ENCODE data around the gene CCDC33. TPM values are rescaled to one million over a fixed set of nuclear protein-coding genes. Genes with fewer than 3 reads are reported as not detected.

Gene CCDC33
- total RNA-seq, 1 experiment from 2014 or later: 0.15 TPM

GRCh38 chr15:74318376-74319137, 82.4 kb downstream of the CCDC33 start:
- Histone ChIP-seq H3K36me3 (ENCODE audit: control insufficient read depth in 1 of 2, insufficient read depth in 2 of 2, low read length in 2 of 2) (no peaks in the 10 kb centered on the region), H2AFZ (ENCODE audit: low read depth, low read length, poor library complexity, severe bottlenecking) (no peak overlapping the region), H3K27ac (ENCODE audit: low read depth, low read length) (no peak overlapping the region), H3K9me2 (ENCODE audit: insufficient read depth) (no peaks in the 10 kb centered on the region), H3K27me3 (ENCODE audit: insufficient read depth, low read length) (no peaks in the 10 kb centered on the region), H3K9ac (ENCODE audit: low read length) (no peak overlapping the region), H3K4me1 (ENCODE audit: control insufficient read depth in 1 of 2, insufficient read depth in 2 of 2, low read length in 2 of 2) (no peaks in the 10 kb centered on the region; a peak in 2 of 4 replicates), H4K20me1 (ENCODE audit: insufficient read depth) (no peaks in the 10 kb centered on the region), H3K79me2 (ENCODE audit: insufficient read depth, low read length) (no peaks in the 10 kb centered on the region), H3K4me2 (ENCODE audit: low read length) (no peak overlapping the region), H3K4me3 (replicated peaks in 1 of 2; ENCODE audit: low read depth in 1 of 2, low read length in 2 of 2) (no peak overlapping the region), H3K9me3 (ENCODE audit: control insufficient read depth in 1 of 2, insufficient read depth in 1 of 2, low read depth in 1 of 2, low read length in 2 of 2) (no peaks in the 10 kb centered on the region)
- CTCF ChIA-PET: interaction anchor here (1.4 to 6.7 kb wide), 5 partner anchors 9 to 368 kb away, joined by 3 to 126 read pairs (median 5); no protein-coding TSS in a partner anchor
- POLR2A ChIA-PET: no interaction called here
- ATAC-seq: no peak
- intact Hi-C loops (cut with micrococcal nuclease): no loop called here
- RAD21 ChIA-PET (ENCODE audit: low non-redundant PET in 1 of 2, low total read pairs in 2 of 2, uncharacterized antibody in 2 of 2, unreplicated experiment in 2 of 2): no interaction called here
- DNase-seq (ENCODE audit: low read depth, low spot score): no peak
- TF ChIP-seq POLR2AphosphoS5 (IDR thresholded peaks at IDR 0.05; ENCODE audit: low read depth, low read length) (no peak), ZFX (IDR thresholded peaks at IDR 0.05) (no peak), CBX3 (IDR thresholded peaks at IDR 0.05; ENCODE audit: low read depth) (no peak), REST (IDR thresholded peaks at IDR 0.05; ENCODE audit: low read depth) (no peak), EZH2 (IDR thresholded peaks at IDR 0.05) (no peak), SP1 (IDR thresholded peaks at IDR 0.05; ENCODE audit: low read depth) (no peak), MAX (IDR thresholded peaks at IDR 0.05) (no peak), EZH2phosphoT487 (IDR thresholded peaks at IDR 0.05; ENCODE audit: borderline replicate concordance) (no peak)
- no TSS peak for BruUV-seq (replicated peaks)

Measured in HCT116 (cell line).